ENCODE measurements around the gene CLN3. TPM values are rescaled to one million over a fixed set of nuclear protein-coding genes. Genes with fewer than 3 reads are reported as not detected.

CLN3 gene
- total and polyA plus RNA-seq, 2 of the 13 experiments (the other 11 are each of a cell fraction or from before 2014, with no cell fraction given), result 23.4 to 46.8 TPM

GRCh38 chr16:28526201-28527099 lies 34.6 kb upstream of the CLN3 start (continued):
- TF ChIP-seq ZNF350 (CRISPR knock-in tag; IDR thresholded peaks at IDR 0.05; ENCODE audit: borderline replicate concordance, low read depth) (peak; percentile 85), ZNF563 (CRISPR knock-in tag; IDR thresholded peaks at IDR 0.05) (peak; percentile 56; the same call in 1 of the 2 replicates), HOXA7 (CRISPR knock-in tag; IDR thresholded peaks at IDR 0.05) (no peak), ZSCAN20 (CRISPR knock-in tag; IDR thresholded peaks at IDR 0.05; ENCODE audit: borderline replicate concordance) (no peak), ZNF18 (CRISPR knock-in tag; IDR thresholded peaks at IDR 0.05; ENCODE audit: insufficient replicate concordance) (peak; percentile 99), SAFB2 (CRISPR knock-in tag; IDR thresholded peaks at IDR 0.05; ENCODE audit: borderline replicate concordance, low read depth) (peak; percentile 80; the same call in 1 of the 2 replicates), ATM (IDR thresholded peaks at IDR 0.05; ENCODE audit: borderline replicate concordance) (no peak), PHF5A (CRISPR knock-in tag; IDR thresholded peaks at IDR 0.05; ENCODE audit: low read depth, unreplicated experiment) (peak; percentile 95), ZNF317 (CRISPR knock-in tag; IDR thresholded peaks at IDR 0.05) (peak; percentile 81), TBX2 (CRISPR knock-in tag; IDR thresholded peaks at IDR 0.05; ENCODE audit: borderline replicate concordance) (peak; percentile 92; the same call in 1 of the 2 replicates), MAX (IDR thresholded peaks at IDR 0.05) (peak; percentile 77; the same call in 1 of the 2 replicates), KLF16 (CRISPR knock-in tag; IDR thresholded peaks at IDR 0.05) (peak; percentile 41 to 90; a peak in 1 of 4 replicates), NFKBIZ (CRISPR knock-in tag; IDR thresholded peaks at IDR 0.05) (peak; percentile 74; the same call in 1 of the 2 replicates), ZNF788 (CRISPR knock-in tag; IDR thresholded peaks at IDR 0.05; ENCODE audit: borderline replicate concordance) (no peak; the same call in 1 of the 2 replicates)
- TF ChIP-seq, protein P1, sequence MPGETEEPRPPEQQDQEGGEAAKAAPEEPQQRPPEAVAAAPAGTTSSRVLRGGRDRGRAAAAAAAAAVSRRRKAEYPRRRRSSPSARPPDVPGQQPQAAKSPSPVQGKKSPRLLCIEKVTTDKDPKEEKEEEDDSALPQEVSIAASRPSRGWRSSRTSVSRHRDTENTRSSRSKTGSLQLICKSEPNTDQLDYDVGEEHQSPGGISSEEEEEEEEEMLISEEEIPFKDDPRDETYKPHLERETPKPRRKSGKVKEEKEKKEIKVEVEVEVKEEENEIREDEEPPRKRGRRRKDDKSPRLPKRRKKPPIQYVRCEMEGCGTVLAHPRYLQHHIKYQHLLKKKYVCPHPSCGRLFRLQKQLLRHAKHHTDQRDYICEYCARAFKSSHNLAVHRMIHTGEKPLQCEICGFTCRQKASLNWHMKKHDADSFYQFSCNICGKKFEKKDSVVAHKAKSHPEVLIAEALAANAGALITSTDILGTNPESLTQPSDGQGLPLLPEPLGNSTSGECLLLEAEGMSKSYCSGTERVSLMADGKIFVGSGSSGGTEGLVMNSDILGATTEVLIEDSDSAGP (CRISPR knock-in tag; IDR thresholded peaks at IDR 0.05; ENCODE audit: borderline replicate concordance), result peak; percentile 70
- TF ChIP-seq, protein P2, sequence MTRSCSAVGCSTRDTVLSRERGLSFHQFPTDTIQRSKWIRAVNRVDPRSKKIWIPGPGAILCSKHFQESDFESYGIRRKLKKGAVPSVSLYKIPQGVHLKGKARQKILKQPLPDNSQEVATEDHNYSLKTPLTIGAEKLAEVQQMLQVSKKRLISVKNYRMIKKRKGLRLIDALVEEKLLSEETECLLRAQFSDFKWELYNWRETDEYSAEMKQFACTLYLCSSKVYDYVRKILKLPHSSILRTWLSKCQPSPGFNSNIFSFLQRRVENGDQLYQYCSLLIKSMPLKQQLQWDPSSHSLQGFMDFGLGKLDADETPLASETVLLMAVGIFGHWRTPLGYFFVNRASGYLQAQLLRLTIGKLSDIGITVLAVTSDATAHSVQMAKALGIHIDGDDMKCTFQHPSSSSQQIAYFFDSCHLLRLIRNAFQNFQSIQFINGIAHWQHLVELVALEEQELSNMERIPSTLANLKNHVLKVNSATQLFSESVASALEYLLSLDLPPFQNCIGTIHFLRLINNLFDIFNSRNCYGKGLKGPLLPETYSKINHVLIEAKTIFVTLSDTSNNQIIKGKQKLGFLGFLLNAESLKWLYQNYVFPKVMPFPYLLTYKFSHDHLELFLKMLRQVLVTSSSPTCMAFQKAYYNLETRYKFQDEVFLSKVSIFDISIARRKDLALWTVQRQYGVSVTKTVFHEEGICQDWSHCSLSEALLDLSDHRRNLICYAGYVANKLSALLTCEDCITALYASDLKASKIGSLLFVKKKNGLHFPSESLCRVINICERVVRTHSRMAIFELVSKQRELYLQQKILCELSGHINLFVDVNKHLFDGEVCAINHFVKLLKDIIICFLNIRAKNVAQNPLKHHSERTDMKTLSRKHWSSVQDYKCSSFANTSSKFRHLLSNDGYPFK (CRISPR knock-in tag; IDR thresholded peaks at IDR 0.05; ENCODE audit: borderline replicate concordance), result peak; percentile 56; the same call in 1 of the 2 replicates
- TF ChIP-seq, protein P3, sequence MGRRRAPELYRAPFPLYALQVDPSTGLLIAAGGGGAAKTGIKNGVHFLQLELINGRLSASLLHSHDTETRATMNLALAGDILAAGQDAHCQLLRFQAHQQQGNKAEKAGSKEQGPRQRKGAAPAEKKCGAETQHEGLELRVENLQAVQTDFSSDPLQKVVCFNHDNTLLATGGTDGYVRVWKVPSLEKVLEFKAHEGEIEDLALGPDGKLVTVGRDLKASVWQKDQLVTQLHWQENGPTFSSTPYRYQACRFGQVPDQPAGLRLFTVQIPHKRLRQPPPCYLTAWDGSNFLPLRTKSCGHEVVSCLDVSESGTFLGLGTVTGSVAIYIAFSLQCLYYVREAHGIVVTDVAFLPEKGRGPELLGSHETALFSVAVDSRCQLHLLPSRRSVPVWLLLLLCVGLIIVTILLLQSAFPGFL (CRISPR knock-in tag; IDR thresholded peaks at IDR 0.05), result 0 out of 2 replicates have a peak, but pooled peaks have one; percentile 44
- TF ChIP-seq, protein P4, sequence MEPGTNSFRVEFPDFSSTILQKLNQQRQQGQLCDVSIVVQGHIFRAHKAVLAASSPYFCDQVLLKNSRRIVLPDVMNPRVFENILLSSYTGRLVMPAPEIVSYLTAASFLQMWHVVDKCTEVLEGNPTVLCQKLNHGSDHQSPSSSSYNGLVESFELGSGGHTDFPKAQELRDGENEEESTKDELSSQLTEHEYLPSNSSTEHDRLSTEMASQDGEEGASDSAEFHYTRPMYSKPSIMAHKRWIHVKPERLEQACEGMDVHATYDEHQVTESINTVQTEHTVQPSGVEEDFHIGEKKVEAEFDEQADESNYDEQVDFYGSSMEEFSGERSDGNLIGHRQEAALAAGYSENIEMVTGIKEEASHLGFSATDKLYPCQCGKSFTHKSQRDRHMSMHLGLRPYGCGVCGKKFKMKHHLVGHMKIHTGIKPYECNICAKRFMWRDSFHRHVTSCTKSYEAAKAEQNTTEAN (CRISPR knock-in tag; conservative IDR thresholded peaks at IDR 0.05), result peak; percentile 60

Measured in HepG2 (cell line).